Stimulated activated CD8-positive, alpha-beta memory T cell treated with anti-CD3 and anti-CD28 coated beads, Interleukin-7, amount 100 ng/mL, for 48 hours (primary cell): ENCODE data around the gene AK2.
"Not testable (repeated sequence)": the region's sequence is repeated elsewhere in the genome, so short reads cannot be mapped to it uniquely, and the experiment has no call there.

Experiments
- DNase-seq, 2 donors: peaks; one replicate each; pipeline ENCODE4 v3.0.0-alpha.2; 2020; ENCODE audit warnings: low read depth in 1 of 2; ENCODE audit errors: extremely low read depth in 1 of 2

The AK2 gene

DNA sequence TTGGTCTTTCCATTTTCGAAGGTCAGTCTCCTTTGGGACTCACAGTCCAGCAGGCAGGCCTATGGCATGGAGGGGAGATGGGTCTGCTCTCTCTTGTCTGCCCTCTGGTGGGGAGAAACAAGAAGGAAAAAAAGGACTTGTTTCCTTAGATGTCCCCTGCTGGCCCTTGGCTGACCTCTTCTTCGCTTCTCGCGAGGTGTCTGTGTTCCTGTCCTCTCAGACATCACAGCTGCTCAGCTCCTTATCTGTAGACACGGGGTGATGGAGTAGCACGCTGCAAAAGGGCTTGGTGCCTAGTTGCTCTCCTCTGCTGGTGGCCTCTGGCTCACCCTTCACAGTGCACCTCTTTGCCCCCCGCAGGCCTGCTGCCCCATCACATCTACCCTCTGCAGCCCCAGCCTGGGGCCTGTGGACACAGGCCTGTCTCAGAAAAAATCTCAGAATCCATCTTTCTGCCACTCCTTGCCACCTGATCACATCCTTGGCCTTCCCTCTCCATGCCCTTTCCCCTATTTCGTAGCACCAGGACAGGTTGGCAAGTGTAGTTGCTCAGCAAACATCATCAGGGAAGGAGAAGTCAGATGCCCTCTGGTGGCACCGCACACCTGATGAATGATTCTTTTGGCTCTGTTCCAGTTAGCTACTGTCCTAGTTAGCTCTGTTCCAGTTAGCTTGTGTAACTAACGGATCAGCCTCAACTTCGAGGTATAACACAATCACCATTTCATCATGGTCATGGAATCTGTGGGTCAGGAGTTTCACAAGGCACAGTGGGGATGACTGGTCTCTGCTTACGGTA, 18.7 kb upstream of the AK2 start:
- no peak for DNase-seq

DNA sequence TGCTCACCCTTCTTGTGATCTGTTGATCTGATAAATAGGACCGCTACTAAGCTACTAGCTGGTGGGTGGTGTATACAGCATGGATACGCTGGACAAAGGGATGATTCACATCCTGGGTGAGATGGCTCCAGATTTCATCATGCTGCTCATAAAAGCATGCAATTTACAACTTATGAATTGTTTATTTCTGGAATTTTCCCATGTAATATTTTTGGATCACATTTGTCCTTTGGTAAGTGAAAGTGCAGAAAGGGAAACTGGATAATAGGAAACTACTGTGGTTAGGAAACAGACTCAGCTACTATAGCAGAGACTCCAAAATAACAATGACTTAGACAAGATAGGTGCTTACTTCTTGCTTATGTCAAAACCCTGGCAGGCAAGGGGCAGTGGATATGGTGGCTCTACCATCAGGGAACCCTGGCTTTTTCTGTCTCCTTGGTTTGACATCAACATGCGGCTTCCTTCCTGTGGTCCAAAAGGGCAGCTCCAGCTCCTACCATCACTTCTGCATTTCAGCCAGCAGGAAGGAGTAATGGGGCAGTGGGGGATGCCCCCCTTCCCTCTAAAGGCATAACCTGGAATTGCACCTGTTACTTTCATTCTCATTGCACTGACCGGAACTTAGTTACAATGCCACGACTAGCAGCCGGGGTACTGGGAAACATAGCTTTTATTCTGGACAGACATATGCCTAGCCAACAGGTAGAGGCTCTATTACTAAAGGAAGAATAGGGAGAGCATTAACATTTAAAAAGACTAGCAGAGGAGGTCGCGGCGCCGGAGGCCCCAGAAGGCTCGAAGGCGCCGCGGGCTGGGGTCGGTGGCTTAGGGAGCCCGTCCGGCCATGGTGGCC, 13.8 kb upstream of the AK2 start:
- DNase-seq = no peak

DNA sequence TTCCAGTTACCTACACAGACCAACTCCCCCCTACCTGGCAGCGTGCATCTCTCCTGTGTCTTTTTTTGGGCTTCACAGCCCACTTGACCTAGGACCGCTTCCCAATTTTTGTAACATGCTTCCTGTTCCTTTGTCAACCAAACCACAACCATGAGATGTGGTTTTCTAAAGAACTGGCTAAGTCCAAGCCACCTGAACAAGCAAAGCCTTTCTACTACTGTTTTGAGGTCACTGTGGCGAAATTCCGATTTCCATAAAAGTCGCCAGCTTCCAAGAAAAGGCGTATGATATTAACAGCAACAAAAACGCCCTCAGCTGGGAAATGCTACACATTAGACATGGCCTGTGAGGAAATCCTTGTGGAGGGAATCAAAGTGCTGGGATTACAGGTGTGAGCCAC, 12.7 kb upstream of the AK2 start:
- no peak for DNase-seq

DNA sequence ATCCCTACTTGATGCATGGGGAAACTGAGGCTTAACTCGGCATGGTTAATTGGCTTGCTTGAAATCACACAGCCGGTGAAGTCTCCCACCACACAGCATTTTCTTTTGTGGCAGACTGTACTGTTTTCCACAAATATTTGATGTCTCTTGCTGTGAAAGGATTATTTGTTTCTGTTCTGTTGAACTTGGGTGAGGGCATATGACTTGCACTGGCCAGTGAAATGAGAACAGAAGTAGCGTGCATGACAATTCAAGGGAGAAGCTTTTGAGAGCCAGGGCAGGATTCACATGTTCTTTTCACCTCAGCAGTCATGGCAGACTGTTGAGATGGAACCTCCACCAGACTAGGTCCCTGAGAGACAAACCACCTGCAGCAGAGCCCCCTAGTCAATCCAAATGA, 11.7 kb upstream of the AK2 start:
- no peak for DNase-seq

DNA sequence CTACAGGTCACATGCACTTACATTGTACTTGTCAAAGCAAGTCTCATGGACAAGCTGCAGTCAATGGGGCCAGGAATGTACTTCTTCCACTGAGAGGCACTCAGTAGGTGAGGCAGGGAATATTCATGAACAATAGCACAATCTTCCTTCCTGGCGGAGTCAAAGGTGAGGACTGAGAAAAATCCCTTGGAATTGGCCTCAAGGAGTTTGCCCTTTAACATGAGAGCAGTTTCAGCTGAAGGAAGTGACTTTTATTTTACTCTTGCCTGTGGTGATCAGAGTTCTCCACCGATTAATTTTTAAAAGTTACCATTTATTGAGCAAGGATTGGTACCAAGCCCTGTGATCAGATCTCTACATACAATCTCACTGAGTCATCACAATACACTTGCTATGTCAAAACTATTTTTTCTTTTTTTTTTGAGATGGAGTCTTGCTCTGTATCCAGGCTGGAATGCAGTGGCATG, 11.2 kb upstream of the AK2 start:
- DNase-seq = no peak

DNA sequence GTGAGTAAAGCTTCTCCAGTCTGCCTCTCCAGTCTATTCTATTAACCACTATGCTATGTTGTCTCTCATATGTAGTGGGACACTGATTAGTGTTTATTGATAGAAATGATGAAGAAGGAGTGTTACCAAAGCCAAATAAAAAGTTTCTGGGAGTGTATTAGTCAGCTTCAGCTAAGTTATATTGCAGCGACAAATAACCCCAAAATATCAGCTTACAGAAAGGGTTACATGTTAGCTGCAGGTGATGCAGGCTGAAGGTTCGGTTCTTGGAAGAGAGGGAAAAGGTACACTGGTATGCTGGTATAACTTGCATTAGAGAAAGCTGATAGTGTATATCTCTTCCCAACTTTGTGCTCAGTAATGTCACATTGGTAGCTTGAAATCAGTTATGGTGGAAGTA, 10.6 kb upstream of the AK2 start:
- no peak for DNase-seq

DNA sequence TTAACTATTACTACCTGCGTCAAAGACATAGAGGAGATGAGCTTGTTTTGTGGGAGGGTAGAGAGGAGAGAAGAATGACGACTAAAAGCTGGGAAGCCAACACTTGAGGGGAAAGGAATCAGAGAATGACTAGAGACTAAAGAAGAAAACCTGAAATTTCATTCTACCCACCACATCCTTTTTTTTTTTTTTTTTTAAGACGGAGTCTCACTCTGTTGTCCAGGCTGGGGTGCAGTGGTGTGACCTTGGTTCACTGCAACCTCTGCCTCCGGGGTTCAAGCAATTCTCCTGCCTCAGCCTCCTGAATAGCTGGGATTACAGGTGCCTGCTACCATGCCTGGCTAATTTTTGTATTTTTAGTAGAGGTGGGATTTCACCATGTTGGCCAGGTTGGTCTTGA, 9.6 kb upstream of the AK2 start:
- not testable (repeated sequence) for DNase-seq

DNA sequence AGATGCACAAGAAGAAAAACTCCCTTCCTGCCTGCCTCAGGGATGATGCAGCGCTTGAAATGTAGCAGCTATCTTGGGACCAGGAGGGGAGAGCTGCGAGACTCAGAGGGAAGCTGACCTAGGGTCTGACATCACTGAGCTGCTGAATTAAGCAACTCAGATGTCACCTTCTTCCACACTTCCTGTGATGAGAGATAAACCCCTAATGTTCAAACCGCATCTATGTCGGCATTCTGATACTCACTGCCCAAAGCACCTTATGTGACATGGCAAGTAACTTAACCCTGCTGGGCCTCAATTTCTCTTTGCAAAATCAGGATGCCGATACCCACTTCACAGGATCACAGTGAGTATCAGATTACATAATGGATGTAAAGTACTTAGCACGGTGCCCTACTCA, 9.1 kb upstream of the AK2 start:
- DNase-seq = no peak

DNA sequence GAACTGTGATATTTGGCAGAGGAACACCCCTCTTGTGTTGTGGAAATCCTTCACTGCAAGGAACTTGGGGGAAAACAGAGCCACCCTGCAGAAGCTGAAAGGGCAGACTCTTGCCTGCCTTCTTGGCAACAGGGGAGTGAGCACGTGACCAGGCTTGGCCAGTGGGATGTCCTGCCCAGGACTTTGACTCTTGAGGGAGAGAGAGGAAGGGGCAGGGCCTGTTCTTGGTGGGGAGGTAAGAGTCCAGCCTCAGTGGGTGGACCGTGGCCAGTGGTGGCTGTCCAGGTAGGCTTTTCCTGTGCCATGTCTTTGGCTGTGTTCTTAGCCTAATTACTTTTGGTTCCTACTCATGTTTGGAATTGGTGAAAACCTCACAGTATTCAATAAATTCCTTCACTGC, 8.6 kb upstream of the AK2 start:
- no peak for DNase-seq

DNA sequence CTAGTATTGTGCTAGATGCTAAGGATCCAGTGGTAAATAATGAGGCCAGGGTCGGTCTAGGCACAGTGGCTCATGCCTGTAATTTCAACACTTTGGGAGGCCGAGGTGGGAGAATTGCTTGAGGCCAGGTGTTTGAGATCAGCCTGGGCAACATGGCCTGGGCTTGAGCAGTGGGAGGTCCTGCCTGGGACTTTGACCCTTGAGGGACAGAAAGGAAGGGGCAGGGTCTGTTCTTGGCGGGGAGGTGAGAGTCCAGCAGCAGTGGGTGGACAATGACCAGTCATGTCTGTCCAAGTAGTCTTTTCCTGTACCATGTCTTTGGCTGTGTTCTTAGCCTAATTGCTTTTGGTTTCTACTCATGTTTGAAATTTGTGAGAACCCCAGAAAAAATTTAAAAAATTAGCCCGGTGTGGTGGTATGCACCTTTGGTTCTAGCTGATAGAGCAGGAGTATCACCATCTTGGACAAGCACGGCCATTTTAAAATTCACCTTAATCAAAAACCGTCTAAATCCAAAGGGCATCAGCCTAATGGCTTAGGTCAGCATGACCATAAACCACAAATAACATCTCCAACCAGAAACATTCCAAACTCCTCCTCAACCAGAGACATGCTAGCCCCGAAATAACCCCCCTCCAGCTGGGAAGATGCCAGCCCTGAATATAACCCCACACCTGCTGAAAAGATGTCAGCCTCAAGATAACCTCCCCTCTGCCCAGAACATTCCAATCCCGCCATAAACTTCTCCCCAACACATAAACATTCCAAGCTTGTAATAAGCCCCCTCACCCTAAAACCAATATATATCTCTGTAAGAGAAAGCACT, 6.8 kb upstream of the AK2 start:
- no peak for DNase-seq

DNA sequence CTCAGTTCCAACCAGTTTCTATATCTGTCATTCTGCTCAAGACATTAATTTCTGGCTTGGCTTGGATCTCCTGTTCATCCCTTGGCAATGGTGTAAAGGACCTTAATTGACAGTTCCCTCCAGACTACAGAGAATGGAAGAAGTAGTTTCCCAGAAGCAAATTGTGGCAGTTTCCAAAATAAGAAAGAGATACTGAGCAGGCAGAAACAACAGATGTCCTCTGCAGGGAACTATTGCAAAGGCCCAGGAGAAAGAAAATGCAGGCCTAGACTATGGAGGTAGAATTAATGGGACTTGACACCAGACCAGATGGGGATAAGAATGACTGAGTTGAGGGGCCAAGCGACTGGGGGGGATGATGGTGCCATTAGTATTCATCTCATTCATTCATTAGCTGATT, 6.1 kb upstream of the AK2 start:
- no peak for DNase-seq

DNA sequence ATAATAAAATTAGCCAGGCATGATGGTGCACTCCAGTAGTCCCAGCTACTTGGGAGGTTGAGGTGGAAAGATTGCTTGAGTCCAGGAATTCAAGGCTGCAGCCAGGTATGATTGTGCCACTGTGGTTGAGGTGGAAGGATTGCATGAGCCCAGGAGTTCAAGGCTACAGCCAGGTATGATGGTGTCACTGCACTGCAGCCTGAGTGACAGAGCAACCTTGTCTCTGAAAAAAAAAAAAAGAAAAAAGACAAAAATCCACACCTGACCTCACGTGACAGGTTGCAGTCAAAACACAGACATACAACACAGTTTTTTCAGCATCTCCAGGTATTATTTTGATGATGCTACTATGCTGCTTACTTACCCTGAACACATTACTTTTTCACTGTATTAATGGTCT, 4.3 kb upstream of the AK2 start:
- no peak for DNase-seq

DNA sequence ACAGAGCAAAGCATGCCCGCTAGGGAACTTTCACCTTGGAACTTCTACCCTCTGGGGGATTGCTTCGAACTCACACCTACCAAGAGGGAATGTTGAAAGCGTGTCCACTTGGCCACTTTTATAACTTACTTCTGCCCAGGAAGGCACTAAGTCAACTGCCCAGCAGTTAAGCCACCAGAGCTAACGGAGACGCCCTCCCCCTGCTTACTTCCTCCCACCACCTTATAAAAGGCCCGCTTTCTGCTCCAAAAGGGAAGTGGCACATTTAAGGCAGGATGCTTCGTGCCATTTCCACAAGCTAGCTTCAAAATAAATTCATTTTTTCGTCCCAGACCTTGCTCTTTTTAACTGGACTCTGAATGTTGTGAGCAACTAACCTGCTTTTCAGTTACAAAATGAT, 3.2 kb upstream of the AK2 start:
- no peak for DNase-seq

DNA sequence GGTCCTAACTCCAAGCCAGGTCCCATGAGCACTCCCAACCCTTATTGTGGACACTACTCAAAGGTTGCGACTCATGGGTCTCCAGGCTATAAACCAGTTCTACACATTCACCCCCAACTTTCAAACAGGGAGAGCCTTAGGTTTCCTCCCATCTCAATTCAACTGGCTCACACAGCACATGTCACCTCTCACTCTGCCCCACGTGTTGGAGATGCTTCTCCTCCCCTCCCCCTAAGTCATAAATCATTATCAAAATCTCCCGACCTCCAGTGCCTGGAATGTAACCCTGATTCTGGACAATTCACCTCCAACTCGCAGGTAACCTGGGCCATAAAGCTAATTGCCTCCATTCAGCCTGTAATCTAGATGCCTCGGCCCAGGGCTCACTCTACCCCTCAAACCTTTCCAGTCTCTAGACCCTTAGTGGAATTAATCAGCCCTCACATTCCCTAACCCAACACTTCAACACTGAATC, 595 bp downstream of the AK2 start:
- no peak for DNase-seq

DNA sequence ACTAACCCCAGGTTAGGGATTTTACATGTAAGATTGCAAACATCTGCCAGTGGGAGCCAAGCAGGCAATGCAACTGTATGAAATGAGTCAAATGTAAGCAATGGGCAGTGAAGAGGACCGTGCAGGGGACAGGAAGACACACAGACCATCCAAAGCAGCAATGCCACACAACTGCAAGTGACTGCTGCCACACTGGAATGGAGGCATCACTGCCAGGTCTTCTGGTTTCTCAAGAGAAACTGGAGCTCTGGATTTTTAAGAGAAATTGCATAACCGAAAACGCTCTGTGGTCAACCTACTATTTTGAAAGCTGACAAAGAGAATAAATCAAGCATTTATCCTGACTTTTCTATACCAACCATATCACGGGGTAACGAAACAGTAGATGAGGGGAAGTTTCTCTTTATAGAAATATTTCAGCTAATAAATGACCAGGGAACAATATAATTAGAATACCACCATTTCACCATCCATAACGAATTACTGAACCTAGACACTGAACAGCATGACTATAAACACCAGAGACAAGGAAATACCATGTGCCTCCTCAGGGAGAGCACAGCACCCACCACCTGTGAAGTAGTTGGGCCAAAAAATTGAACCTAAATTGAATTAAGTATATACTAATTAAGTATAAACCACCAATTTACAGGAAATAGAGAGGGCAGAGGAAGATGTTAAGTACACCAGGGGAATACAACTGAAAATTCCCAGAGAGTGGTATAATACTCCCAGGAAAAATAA, 4.4 kb downstream of the AK2 start:
- DNase-seq = no peak

DNA sequence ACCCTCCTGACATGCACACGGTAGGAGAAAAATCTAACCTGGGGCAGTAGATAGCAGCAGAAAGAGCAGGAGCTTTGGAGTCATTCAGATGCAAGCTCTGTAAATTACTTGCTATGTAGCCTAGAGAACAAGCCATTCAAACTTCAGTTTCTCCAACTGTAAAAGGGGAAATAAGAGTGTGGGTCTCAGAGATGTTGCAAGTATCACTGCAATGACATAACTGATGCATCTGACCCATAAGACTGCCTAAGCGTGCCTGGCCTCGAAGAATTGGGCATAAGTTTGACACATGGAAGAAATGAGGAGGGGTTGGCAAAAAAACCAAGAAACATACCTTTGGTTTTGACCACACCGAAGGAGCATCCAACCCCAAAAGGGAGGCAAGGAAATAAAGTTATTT, 5.2 kb downstream of the AK2 start:
- DNase-seq = no peak

DNA sequence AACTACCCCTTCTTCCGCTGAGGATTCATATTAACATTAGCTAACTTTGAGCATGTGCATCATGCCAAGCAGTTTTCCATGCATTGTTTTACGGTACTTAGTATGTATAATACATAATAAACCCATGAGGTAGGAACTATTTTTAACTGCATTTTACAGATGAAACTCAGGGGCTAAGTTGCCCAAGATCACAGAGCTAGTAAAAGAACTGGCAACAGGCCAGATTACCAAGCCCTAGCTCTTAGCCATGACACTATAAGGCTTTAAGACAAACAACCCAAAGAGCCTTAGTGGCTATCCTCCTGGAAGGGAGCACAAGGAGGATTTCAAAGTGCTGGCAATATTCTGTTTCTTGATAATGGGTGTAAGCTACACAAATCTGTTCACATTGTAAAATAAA, 6.1 kb downstream of the AK2 start:
- DNase-seq = no peak

DNA sequence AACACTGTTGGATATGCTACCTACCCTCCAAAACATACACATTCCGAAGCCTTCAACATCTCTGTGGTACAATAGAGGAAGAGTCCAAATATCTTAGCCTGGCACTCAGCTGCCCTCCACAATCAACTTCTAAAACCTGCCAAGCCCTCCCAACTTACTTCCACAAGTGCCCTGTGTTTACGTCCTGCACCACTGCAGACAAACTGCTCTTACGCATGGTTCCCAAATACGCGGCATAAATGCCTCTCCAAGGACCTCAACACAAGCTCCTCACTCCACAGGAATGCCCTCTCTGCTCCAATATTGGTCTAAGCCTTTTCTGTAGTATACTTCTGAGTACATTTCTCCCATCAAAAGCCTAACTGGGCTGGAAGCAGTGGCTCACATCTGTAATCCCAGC, 6.8 kb downstream of the AK2 start:
- no peak for DNase-seq

DNA sequence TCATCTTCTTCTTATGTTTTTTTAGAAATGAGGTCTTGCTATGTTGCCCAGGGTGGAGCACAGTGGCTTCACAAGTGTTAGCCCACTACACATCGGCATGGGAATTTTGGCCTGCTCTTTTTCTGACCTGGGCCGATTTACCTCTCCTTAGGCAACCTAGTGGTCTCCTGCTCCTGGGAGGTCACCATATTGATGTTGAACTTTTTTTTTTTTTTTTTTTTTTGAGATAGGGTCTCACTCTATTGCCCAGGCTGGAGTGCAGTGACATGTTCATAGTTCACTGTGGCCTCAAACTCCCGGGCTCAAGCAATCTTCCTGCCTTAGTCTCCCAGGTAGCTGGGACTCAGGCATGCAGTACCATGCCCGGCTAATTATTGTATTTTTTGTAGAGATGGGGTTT, 7.5 kb downstream of the AK2 start:
- DNase-seq = no peak

DNA sequence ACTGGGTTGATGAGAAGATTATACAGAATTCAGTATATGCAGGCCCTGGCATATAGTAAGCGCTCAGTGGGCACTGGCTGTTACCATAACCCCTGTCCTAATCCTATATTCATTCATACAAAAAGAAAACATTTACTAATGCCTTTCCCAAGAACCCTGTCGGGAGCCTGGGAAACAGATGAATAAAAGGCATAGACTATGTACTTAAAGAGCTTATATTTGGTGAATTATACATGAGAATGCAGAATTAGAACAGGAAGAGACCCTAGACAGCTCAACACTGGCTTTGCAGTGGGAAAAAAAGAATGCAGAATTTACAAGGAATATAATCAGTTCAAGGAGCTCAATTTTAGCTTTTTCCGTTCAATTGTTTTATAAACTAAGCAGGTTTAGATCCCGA, 10.9 kb downstream of the AK2 start:
- DNase-seq = no peak

DNA sequence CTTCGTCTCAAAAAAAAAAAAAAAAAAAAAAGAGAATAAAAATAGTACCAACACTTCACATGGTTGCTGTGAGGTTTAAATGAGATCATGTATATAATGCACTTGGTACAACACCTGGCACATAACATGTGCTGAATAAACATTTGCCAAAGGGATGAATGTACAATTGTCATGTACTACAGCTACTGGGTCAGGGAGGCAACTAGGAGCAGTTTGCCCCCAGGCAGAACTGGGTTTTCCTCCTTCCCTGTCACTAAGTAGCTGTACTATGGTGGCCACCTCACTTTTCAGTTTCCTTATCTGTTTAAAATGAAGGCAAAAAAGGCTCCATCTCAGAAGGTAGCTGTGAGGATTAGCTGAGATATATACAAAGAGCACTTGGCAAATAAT, 11.5 kb downstream of the AK2 start:
- DNase-seq = no peak
